CD4-positive, alpha-beta T cell treated with Interleukin-1 beta for 1 hour (primary cell): ENCODE results near the gene RAB7A.

Experiments
- DNase-seq, 2 donors: peaks; one replicate each; pipeline ENCODE4 v3.0.0-alpha.2; 2020 to 2022

Gene RAB7A

GRCh38 chr3:128726023-128727016, at the start of gene RAB7A:
TSS of gene RAB7A (plus strand) at chr3:128726183. CDS start at chr3:128795368, 69,185 bp downstream.
- peak; percentile 96 to 97 for DNase-seq

- no peak for DNase-seq
These were observed 46.6 kb upstream of the RAB7A start for GRCh38 chr3:128679338-128679737.

GRCh38 chr3:128680603-128681368, 45.2 kb upstream of the RAB7A start:
- DNase-seq: peak; percentile 97

GRCh38 chr3:128681369-128681829, 44.6 kb upstream of the RAB7A start:
- no peak for DNase-seq

- DNase-seq: no peak
These were observed 42.0 kb upstream of the RAB7A start for GRCh38 chr3:128683957-128684356.

GRCh38 chr3:128684986-128685726, 40.8 kb upstream of the RAB7A start:
- DNase-seq: no peak

- DNase-seq: no peak
These were observed 39.5 kb upstream of the RAB7A start for GRCh38 chr3:128686465-128686864.

GRCh38 chr3:128689060-128689459, 36.9 kb upstream of the RAB7A start:
- no peak for DNase-seq

- DNase-seq: no peak
These were observed 32.3 kb upstream of the RAB7A start for GRCh38 chr3:128693696-128694095.

GRCh38 chr3:128697341-128697740, 28.6 kb upstream of the RAB7A start:
- DNase-seq: no peak

- no peak for DNase-seq
These were observed 27.6 kb upstream of the RAB7A start for GRCh38 chr3:128698211-128699047.

GRCh38 chr3:128701342-128702212, 24.4 kb upstream of the RAB7A start:
- no peak for DNase-seq

GRCh38 chr3:128702391-128702790, 23.6 kb upstream of the RAB7A start:
- no peak for DNase-seq

GRCh38 chr3:128703561-128703960, 22.4 kb upstream of the RAB7A start:
- no peak for DNase-seq

- no peak for DNase-seq
These were observed 19.8 kb upstream of the RAB7A start for GRCh38 chr3:128706086-128706615.

GRCh38 chr3:128707928-128708494, 18.0 kb upstream of the RAB7A start:
- DNase-seq: no peak

GRCh38 chr3:128709038-128709437, 16.9 kb upstream of the RAB7A start:
- no peak for DNase-seq

- DNase-seq: no peak
These were observed 16.3 kb upstream of the RAB7A start for GRCh38 chr3:128709506-128710210.

- no peak for DNase-seq
These were observed 15.1 kb upstream of the RAB7A start for GRCh38 chr3:128710816-128711433.
